ENCODE results near the gene RACGAP1.

The RACGAP1 gene, protein sequence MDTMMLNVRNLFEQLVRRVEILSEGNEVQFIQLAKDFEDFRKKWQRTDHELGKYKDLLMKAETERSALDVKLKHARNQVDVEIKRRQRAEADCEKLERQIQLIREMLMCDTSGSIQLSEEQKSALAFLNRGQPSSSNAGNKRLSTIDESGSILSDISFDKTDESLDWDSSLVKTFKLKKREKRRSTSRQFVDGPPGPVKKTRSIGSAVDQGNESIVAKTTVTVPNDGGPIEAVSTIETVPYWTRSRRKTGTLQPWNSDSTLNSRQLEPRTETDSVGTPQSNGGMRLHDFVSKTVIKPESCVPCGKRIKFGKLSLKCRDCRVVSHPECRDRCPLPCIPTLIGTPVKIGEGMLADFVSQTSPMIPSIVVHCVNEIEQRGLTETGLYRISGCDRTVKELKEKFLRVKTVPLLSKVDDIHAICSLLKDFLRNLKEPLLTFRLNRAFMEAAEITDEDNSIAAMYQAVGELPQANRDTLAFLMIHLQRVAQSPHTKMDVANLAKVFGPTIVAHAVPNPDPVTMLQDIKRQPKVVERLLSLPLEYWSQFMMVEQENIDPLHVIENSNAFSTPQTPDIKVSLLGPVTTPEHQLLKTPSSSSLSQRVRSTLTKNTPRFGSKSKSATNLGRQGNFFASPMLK

DNA sequence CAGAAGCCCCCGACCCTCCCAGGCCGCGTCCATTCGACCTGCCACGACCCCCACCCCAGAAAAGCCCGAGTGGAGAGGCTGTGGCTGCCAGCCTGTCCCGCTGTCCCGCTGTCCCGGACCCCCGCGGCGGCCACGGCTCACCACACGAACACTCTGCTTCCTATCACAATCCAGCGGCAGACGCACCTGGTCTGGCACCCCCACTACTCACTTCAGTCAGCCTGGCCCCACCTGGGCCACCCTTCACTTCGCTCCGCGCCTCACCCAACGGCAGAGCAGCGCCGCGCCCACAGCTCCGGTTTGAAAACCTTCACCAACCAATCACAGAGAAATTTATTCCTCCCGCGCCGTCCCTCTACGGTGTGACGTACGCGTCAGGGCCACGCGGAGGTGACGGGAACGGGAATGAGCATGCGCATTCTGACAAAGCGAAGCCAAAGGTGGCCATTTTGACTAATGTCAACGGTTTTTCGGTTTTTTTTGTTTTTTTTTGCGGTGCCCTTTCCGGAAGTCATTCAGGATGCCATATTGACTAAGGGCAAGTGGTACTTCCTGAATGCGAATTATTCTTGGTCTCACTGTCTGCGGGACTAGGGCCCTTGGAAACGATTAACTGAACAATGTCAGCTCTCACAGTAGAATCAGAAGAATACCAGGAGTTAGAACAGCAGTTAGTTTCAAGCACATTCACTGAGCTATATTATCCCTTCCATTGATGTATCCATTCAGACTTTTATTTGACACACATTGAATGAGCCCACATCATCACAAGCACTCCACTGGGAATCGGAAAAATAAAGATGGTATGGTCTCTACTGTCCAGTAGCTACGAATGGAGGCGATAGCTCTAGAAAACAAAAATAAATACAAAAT, at the start of gene RACGAP1:
Gene RACGAP1, minus strand, starts transcription at position 308 of the 873 bp plus-strand sequence. CDS start 8,779 bp downstream, outside the sequence.
- DNase-seq: peak; percentile 98

GRCh38 chr12:50073712-50074111, 48.4 kb upstream of the RACGAP1 start:
- DNase-seq: no peak

- no peak for DNase-seq
These were observed 47.9 kb upstream of the RACGAP1 start for GRCh38 chr12:50073206-50073605.

GRCh38 chr12:50072198-50072907, 47.1 kb upstream of the RACGAP1 start:
- DNase-seq: no peak

DNA sequence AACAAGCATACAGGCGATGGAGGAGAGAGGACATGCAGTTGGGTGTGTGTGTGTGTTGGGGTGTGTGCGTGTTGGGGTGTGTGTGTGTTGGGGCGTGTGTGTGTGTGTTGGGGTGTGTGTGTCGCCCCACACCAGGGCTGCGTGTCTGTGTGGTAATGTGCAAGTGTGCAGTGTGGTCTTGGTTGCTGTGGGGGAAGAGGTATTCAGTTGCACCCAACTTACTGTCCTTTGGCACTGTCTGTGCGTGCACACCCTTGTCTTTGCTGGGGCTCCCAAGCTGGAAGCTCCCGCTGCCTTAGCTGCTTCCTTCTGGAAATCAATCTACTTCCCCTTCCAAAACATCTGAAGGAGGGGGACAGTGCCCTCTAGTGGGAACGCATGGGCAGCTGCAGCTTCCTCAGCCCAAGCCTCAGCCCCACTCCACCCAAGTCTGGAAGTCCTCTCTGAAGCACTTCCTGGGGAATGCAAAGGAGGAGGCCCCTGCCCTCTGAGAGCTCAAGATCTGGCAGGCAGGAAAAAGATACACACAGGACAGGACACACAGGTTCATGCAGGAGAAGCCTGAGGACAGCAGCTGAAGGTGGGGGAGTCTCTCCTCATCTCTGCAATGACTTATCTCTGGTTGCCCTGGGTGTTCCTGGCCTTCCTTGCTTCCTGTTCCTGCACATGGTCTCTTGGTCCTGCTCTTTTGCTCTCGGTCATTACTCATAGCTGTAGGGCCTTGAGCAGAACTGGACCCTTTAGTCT, 45.2 kb upstream of the RACGAP1 start:
- peak; percentile 23 for DNase-seq

- no peak for DNase-seq
These were observed 44.2 kb upstream of the RACGAP1 start for GRCh38 chr12:50069539-50069938.

DNA sequence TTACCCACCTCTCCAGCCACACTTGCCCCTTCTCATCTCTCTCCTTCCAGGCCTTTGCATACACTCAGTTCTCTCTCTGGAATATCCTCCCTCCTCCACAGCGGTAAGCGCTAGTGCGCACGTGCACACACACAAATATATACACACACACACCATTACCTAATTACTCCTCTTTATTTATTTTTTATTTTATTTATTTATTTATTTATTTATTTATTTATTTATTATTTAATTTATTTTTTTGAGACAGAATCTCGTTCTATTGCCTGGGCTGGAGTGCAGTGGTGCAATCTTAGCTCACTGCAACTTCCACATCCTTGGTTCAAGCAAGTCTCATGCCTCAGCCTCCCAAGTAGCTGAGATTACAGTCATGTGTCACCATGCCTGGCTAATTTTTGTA, 43.8 kb upstream of the RACGAP1 start:
- no peak for DNase-seq

DNA sequence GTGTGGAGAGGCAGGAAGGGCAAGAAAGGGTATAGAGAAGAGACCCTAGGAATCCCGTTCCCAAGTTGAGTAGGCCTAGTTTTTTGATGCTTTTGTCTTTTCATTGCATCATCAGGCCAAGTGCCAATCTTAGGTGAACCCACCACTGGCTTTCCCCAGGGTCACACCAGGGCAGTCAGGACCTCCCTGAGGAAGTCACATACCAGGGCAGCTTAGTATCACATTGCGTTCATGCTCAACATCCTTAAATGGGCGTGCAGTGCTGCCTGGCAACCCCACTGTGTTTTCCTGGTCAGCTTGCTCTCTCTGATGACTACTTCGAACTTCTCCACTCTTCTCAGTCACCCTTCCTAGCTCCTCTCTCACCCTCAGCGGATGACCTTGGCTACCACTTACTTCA, 41.1 kb upstream of the RACGAP1 start:
- DNase-seq: no peak

DNA sequence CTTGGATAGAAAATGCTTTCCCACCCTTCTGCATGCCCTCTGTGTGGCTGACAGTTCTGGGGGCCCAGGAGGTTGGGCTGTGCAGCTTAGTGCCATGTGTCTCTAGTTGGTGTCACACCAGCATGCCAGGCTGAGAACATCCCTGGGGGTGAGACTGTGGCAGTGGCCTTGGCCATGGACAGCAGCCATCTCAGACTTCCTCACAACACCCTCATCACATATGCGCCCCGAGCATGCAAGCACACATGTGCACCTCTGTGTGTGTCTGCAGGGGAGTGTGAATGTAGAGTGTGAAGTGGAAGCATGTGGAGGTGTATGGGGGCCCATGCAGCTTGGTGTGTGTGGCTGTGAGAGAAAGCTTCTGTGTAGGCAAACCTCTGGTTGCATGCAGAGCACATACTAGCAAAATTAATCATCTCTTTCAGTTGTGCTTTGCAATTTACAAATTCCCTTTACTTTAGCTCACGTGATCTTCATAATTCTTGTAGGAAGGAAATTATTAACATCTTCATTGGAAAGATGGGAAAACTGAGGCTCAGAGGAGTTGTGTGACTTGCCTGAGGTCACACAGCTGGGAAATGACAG, 40.5 kb upstream of the RACGAP1 start:
- DNase-seq: no peak

- DNase-seq: no peak
These were observed 37.6 kb upstream of the RACGAP1 start for GRCh38 chr12:50062728-50063460.

DNA sequence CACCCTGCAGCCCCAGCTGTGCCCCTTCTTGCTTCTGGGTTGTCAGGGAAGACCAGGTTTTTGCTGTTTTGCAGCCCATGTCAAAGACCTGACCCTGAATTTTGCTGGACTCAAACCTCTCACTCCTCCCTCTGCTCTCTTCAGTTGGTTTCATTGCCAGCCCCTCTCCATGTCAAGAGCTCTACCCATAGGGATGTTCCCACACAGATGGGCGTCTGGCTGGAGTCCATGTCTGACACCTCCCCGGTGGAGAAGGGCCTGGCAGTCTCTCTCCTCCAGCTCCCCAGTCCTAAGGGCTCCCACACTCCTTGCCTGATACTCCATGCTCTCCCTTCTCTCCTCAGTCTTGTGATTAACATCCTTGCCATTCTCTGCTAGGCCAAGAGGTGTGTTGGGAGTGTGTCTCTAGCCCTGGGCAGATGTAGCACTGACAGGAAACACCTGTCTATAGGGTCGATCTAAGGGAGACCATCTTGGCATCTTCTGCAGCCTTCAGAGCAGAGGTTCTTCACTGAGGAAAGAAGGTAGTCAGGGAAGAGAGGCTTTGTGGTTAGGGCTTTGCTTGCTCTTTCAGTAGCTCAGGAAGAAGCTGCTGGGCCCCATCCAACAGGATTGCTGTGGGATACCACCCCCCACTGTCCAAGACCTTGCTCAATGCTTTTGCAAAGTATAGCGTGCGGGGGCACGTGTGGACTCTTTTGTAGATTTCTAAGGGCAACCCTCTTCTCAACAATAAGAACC, 36.8 kb upstream of the RACGAP1 start:
- no peak for DNase-seq

DNA sequence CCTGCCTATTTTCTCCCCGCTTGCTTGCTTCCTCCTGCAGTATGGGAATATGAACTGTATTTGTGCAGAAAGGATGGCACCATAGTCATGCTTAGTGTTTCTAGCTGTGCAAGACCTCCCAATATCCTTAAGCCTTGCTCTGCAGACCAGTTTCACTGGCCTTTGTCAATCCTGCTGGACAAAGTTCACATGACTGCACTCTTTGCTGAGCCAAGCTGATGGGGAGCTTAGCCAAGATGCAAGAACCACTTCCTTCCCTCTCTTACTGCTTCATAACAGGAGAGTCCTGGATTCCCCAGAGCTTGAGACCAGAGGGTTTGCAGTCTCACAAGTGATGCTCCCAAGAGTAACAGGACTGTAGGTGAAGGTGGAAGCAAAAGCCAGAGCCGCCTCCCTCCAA, 35.9 kb upstream of the RACGAP1 start:
- no peak for DNase-seq

GRCh38 chr12:50060120-50060468, 34.8 kb upstream of the RACGAP1 start:
- no peak for DNase-seq

- no peak for DNase-seq
These were observed 34.3 kb upstream of the RACGAP1 start for GRCh38 chr12:50059440-50060119.

DNA sequence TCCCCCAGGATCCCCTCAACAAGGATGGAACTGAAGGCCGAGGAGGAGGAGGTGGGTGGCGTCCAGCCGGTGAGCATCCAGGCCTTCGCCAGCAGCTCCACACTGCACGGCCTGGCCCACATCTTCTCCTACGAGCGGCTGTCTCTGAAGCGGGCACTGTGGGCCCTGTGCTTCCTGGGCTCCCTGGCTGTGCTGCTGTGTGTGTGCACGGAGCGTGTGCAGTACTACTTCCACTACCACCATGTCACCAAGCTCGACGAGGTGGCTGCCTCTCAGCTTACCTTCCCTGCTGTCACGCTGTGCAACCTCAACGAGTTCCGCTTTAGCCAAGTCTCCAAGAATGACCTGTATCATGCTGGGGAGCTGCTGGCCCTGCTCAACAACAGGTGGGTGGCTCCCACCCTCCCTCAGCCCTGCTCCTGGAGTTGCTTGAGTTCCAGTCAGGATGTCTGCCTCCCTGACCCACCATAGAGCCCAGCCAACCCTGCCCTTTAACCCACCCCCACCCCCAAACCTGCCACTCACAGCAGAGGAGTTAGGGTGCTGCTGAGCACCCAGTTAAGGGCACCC, 33.5 kb upstream of the RACGAP1 start:
- DNase-seq: no peak

GRCh38 chr12:50057896-50058670, 32.8 kb upstream of the RACGAP1 start:
- DNase-seq: no peak

DNA sequence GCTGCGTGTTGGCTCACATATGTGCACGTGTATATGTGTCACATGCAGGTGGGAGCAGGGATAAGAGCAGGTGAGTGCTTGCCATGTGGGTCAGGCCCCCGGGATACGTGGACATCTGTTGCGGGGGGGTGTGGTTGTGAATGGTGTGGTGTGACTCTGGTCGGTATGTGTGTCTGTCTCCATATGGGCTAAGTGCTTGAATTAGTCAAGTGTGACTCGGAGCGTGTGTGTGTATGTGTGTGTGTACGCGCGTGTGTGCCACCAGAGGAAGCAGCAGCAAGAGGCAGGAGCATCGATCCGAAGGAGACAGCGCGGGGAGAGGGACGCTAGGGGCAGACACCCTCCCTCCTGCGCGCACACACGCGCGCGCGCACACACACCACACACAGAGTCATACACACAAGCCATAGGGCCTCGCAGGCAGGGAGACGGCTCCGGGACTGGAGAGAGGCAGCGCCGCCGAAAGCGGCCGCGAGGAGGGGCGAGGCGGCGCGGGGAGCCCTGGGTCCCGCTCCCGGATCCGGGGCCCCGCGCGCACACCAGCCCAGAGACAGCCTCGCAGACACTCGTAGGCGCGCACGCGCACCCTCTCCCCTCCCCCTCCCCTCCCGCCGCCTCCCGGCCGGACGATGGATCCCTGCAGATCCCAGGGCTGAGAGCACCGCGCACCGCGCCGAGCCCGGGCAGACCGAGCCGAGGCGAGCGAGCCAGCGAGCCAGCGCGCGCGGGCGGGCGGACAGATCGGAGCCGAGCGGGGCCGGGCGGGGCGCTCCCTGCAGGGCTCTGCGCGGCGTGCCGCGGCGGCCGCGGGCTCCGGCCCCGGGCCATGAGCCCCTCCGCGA, 31.9 kb upstream of the RACGAP1 start, which contains the start of gene ASIC1:
Gene ASIC1, plus strand, starts transcription at position 597 of the 842 bp plus-strand sequence. CDS start 1,171 bp downstream, outside the sequence.
- DNase-seq: peak; percentile 20
